ENCODE data around the gene ZNF385D.

The ZNF385D gene

GRCh38 chr3:21377071-21377769 is 373.8 kb downstream of the ZNF385D start:
- TF ChIP-seq CTCF (conservative IDR thresholded peaks at IDR 0.05), result no peak
- H3K27ac ChIP-seq, result no peak overlapping the region

- no peak for TF ChIP-seq CTCF (conservative IDR thresholded peaks at IDR 0.05)
- no peak overlapping the region for H3K27ac ChIP-seq
These were observed 378.7 kb downstream of the ZNF385D start for GRCh38 chr3:21372316-21372715.

Data from VCaP (cell line).